Left lung (tissue), 10 donors: ENCODE data around the gene FGGY. TPM values are rescaled to one million over a fixed set of nuclear protein-coding genes. Genes with fewer than 3 reads are reported as not detected.

Experiments
- ATAC-seq: fragments of 200-7000 bp; cut with Tn5 transposase; one replicate; pipeline ENCODE4 v1.9.1; 2020; ENCODE audit warnings: moderate library complexity
- DNase-seq, 4 donors: peaks; one replicate each; pipeline ENCODE4 v3.0.0-alpha.2; 2013 to 2020
- H3K27ac ChIP-seq, 2 donors: fragments of 200-600 bp; sonication (generic) in 1 of 2; one replicate each; pipeline versions ENCODE4 v1.5.0 to v1.8.0; 2020 to 2021
- H3K27me3 ChIP-seq, 2 donors: fragments of 200-600 bp; sonication (generic) in 1 of 2; one replicate each; pipeline versions ENCODE4 v1.5.0 to v1.8.0; 2020 to 2021
- H3K36me3 ChIP-seq, 2 donors: fragments of 200-600 bp; sonication (generic) in 1 of 2; one replicate each; pipeline versions ENCODE4 v1.5.0 to v1.8.0; 2020 to 2021
- H3K4me1 ChIP-seq, 2 donors: fragments of 200-600 bp; one replicate each; pipeline ENCODE4 v1.8.0; 2021
- H3K4me3 ChIP-seq, 2 donors: fragments of 200-600 bp; sonication (generic) in 1 of 2; one replicate each; pipeline versions ENCODE4 v1.5.0 to v1.8.0; 2020 to 2021; ENCODE audit warnings: mild to moderate bottlenecking in 1 of 2
- H3K9me3 ChIP-seq, 2 donors: fragments of 200-600 bp; sonication (generic) in 1 of 2; one replicate each; pipeline versions ENCODE4 v1.5.0 to v1.8.0; 2020 to 2021
- CTCF ChIP-seq, 2 donors: fragments of 200-600 bp; sonication (generic) in 1 of 2; IDR thresholded peaks; one replicate each; pipeline versions ENCODE4 v1.5.0 to v1.8.0; 2021; ENCODE audit warnings: antibody characterized with exemption in 2 of 2
- intact Hi-C, 2 donors: fragments of 100-400 bp; cut with DNase I; formaldehyde crosslinking; loops; one replicate each; pipeline versions ENCODE4 v1.11.2 to v1.14.2; 2022
- polyA plus RNA-seq, 6 donors: library from polyadenylated mRNA; unstranded; fragments of 120-200 nt; gene quantifications; one replicate each; pipeline ENCODE4 v1.2.1, GENCODE V29; 2013; ENCODE audit not compliant: insufficient read length in 6 of 6
- total RNA-seq, 2 donors: library from RNA; stranded (reverse); fragmentation: NEBNext Ultra II Directional; extraction: Animal tissue kit (Norgen Biotek cat#: 25700); gene quantifications; one replicate each; pipeline ENCODE4 v1.2.1, GENCODE V29; 2021
- donor health status: DM: no; HTN: yes; CAD: no.
- donor health status: DM: no; HTN: no; CAD: no.

The FGGY gene
- total and polyA plus RNA-seq, 8 donors, result 13.5 to 22.7 (median 18.4) TPM

- Histone ChIP-seq H3K4me1 (peaks cover 10 to 66% of the 10 kb centered on the region in 2 donors), H3K4me3 (no peak overlapping the region), H3K36me3 (no peaks in the 10 kb centered on the region), H3K27ac (peak overlapping the region; percentile 41 to 84), H3K27me3 (no peaks in the 10 kb centered on the region), H3K9me3 (no peaks in the 10 kb centered on the region)
- DNase-seq, result no peak
- TF ChIP-seq CTCF (IDR thresholded peaks at IDR 0.05), result no peak
- no peak for ATAC-seq
- intact Hi-C loops, result no loop called here
Measured at GRCh38 chr1:59293206-59293605, 3.7 kb upstream of the FGGY start.

- ATAC-seq, result no peak
- TF ChIP-seq CTCF (IDR thresholded peaks at IDR 0.05), result no peak
- intact Hi-C loops, result no loop called here
- Histone ChIP-seq H3K36me3 (no peaks in the 10 kb centered on the region), H3K4me3 (no peak overlapping the region), H3K27ac (peak overlapping the region in 1 of 2 donors; percentile 84), H3K4me1 (peaks cover 10 to 66% of the 10 kb centered on the region in 2 donors), H3K9me3 (no peaks in the 10 kb centered on the region), H3K27me3 (no peaks in the 10 kb centered on the region)
- DNase-seq, result peak in 1 of 4 donors; percentile 63
Measured at GRCh38 chr1:59293849-59294248, 3.0 kb upstream of the FGGY start.

GRCh38 chr1:59294423-59294822 is 2.5 kb upstream of the FGGY start:
- intact Hi-C loops, result no loop called here
- no peak overlapping the region for H3K4me3 ChIP-seq
- DNase-seq (no peak), ATAC-seq (no peak)
- H3K9me3 ChIP-seq, result no peaks in the 10 kb centered on the region
- H3K36me3 ChIP-seq, result no peaks in the 10 kb centered on the region
- no peaks in the 10 kb centered on the region for H3K27me3 ChIP-seq
- H3K27ac ChIP-seq, result no peak overlapping the region
- H3K4me1 ChIP-seq, result peaks cover 10 to 66% of the 10 kb centered on the region in 2 donors
- TF ChIP-seq CTCF (IDR thresholded peaks at IDR 0.05), result no peak

GRCh38 chr1:59295618-59296017 is 1.3 kb upstream of the FGGY start:
- H3K4me3 ChIP-seq, result peak overlapping the region in 1 of 2 donors; percentile 40
- ATAC-seq, result no peak
- H3K4me1 ChIP-seq, result peaks cover 10 to 56% of the 10 kb centered on the region in 2 donors
- H3K36me3 ChIP-seq, result no peaks in the 10 kb centered on the region
- intact Hi-C loops, result loop anchor here in 1 of 2 donors (5.0 kb wide), 1 partner anchor 513 kb away; the partner anchor contains the start of gene JUN
- H3K27me3 ChIP-seq, result no peaks in the 10 kb centered on the region
- no peak for TF ChIP-seq CTCF (IDR thresholded peaks at IDR 0.05)
- peak overlapping the region; percentile 98 for H3K27ac ChIP-seq
- DNase-seq, result no peak
- no peaks in the 10 kb centered on the region for H3K9me3 ChIP-seq

GRCh38 chr1:59298026-59298583 is 1.2 kb downstream of the FGGY start:
- ATAC-seq, result no peak
- peaks cover 10 to 32% of the 10 kb centered on the region in 2 donors for H3K4me1 ChIP-seq
- peak overlapping the region in 1 of 2 donors; percentile 40 for H3K4me3 ChIP-seq
- no peaks in the 10 kb centered on the region for H3K36me3 ChIP-seq
- no peaks in the 10 kb centered on the region for H3K9me3 ChIP-seq
- no peaks in the 10 kb centered on the region for H3K27me3 ChIP-seq
- peak in 1 of 4 donors; percentile 51 for DNase-seq
- intact Hi-C loops, result loop anchor here in 1 of 2 donors (5.0 kb wide), 1 partner anchor 516 kb away; the partner anchor contains the start of gene JUN
- H3K27ac ChIP-seq, result peak overlapping the region; percentile 98
- TF ChIP-seq CTCF (IDR thresholded peaks at IDR 0.05), result no peak
